ENCODE results near the gene ZP4.

ZP4 gene

GRCh38 chr1:237878406-237878805, 12.3 kb downstream of the ZP4 start:
- Histone ChIP-seq H3K27me3 (ENCODE audit: insufficient read depth, low read length, poor library complexity) (no peaks in the 10 kb centered on the region), H3K9ac (ENCODE audit: low read depth, low read length) (no peak overlapping the region), H3K9me3 (ENCODE audit: insufficient read depth, low read length, severe bottlenecking) (no peaks in the 10 kb centered on the region), H2AFZ (ENCODE audit: low read depth, low read length) (no peak overlapping the region), H3K79me2 (ENCODE audit: insufficient read depth, low read length) (no peaks in the 10 kb centered on the region), H4K20me1 (ENCODE audit: insufficient read depth, low read length) (no peaks in the 10 kb centered on the region), H3K4me2 (ENCODE audit: insufficient read depth, low read length) (no peak overlapping the region), H3K4me1 (ENCODE audit: insufficient read depth, low read length) (no peaks in the 10 kb centered on the region), H3K36me3 (ENCODE audit: insufficient read depth, low read length) (no peaks in the 10 kb centered on the region), H3K4me3 (ENCODE audit: low read depth in 1 of 2, low read length in 2 of 2) (no peak overlapping the region), H3K27ac (ENCODE audit: low read length) (no peak overlapping the region)
- DNase-seq (no peak), ATAC-seq (ENCODE audit: insufficient read depth, low read depth) (no peak)
- TF ChIP-seq CTCF (IDR thresholded peaks at IDR 0.05; ENCODE audit: borderline replicate concordance, extremely low read depth, low read length, poor library complexity, severe bottlenecking) (no peak), EZH2 (IDR thresholded peaks at IDR 0.05; ENCODE audit: borderline replicate concordance, low read depth, low read length, severe bottlenecking) (no peak)

- Histone ChIP-seq H3K36me3 (ENCODE audit: insufficient read depth, low read length) (no peaks in the 10 kb centered on the region), H3K27ac (ENCODE audit: low read length) (no peak overlapping the region), H3K9ac (ENCODE audit: low read depth, low read length) (no peak overlapping the region), H2AFZ (ENCODE audit: low read depth, low read length) (no peak overlapping the region), H3K4me2 (ENCODE audit: insufficient read depth, low read length) (no peak overlapping the region), H3K27me3 (ENCODE audit: insufficient read depth, low read length, poor library complexity) (no peaks in the 10 kb centered on the region), H4K20me1 (ENCODE audit: insufficient read depth, low read length) (no peaks in the 10 kb centered on the region), H3K4me3 (ENCODE audit: low read depth in 1 of 2, low read length in 2 of 2) (no peak overlapping the region), H3K4me1 (ENCODE audit: insufficient read depth, low read length) (no peaks in the 10 kb centered on the region), H3K79me2 (ENCODE audit: insufficient read depth, low read length) (no peaks in the 10 kb centered on the region), H3K9me3 (ENCODE audit: insufficient read depth, low read length, severe bottlenecking) (no peaks in the 10 kb centered on the region)
- DNase-seq (no peak), ATAC-seq (ENCODE audit: insufficient read depth, low read depth) (no peak)
- TF ChIP-seq EZH2 (IDR thresholded peaks at IDR 0.05; ENCODE audit: borderline replicate concordance, low read depth, low read length, severe bottlenecking) (no peak), CTCF (IDR thresholded peaks at IDR 0.05; ENCODE audit: borderline replicate concordance, extremely low read depth, low read length, poor library complexity, severe bottlenecking) (no peak)
Measured at GRCh38 chr1:237877631-237878030, 13.1 kb downstream of the ZP4 start.

GRCh38 chr1:237875291-237875690, 15.4 kb downstream of the ZP4 start:
- Histone ChIP-seq H3K27me3 (ENCODE audit: insufficient read depth, low read length, poor library complexity) (no peaks in the 10 kb centered on the region), H3K9ac (ENCODE audit: low read depth, low read length) (no peak overlapping the region), H3K4me1 (ENCODE audit: insufficient read depth, low read length) (no peaks in the 10 kb centered on the region), H4K20me1 (ENCODE audit: insufficient read depth, low read length) (no peaks in the 10 kb centered on the region), H3K4me3 (ENCODE audit: low read depth in 1 of 2, low read length in 2 of 2) (no peak overlapping the region), H3K4me2 (ENCODE audit: insufficient read depth, low read length) (no peak overlapping the region), H3K36me3 (ENCODE audit: insufficient read depth, low read length) (no peaks in the 10 kb centered on the region), H3K9me3 (ENCODE audit: insufficient read depth, low read length, severe bottlenecking) (no peaks in the 10 kb centered on the region), H3K27ac (ENCODE audit: low read length) (no peak overlapping the region), H2AFZ (ENCODE audit: low read depth, low read length) (no peak overlapping the region), H3K79me2 (ENCODE audit: insufficient read depth, low read length) (no peaks in the 10 kb centered on the region)
- ATAC-seq (ENCODE audit: insufficient read depth, low read depth) (no peak), DNase-seq (no peak)
- no peak for TF ChIP-seq EZH2 (IDR thresholded peaks at IDR 0.05; ENCODE audit: borderline replicate concordance, low read depth, low read length, severe bottlenecking)
- no peak for TF ChIP-seq CTCF (IDR thresholded peaks at IDR 0.05; ENCODE audit: borderline replicate concordance, extremely low read depth, low read length, poor library complexity, severe bottlenecking)

All from DND-41 (cell line).